ENCODE measurements around the gene MAPK12.

Gene MAPK12

DNA sequence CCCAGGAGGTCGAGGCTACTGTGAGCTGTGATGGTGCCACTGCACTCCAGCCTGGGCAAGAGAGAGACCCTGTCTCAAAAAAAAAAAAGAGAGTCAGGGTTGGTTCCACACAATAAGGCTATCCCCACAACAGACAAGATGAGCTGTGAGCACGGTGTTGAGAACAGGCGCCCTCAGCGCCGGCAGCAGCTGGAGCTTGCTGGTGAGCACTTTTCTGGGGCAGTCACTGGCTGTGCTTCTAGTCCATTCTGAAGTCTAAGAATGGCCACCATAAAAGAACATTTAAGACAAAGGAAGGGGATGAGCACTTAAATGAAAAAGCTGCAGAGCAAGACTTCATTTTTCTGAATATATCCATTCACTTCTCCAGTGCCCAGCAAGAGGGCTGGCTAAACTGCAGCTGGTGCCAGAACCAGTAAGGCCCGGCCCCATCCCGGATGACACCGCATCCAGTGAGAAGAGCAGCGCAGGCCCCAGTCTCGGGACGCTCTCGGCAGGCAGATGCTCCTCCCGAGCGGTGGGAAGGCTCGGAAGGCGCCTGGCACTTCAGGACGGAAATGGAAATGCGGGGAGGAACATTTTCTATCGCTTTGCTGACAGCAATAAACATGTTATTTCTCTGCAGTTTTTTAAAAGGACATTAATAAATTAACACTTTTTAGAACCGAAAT, 28.9 kb downstream of the MAPK12 start:
- no peak for DNase-seq (ENCODE audit: low read depth)

GRCh38 chr22:50229370-50229769, 32.1 kb downstream of the MAPK12 start:
- DNase-seq (ENCODE audit: low read depth): no peak

DNA sequence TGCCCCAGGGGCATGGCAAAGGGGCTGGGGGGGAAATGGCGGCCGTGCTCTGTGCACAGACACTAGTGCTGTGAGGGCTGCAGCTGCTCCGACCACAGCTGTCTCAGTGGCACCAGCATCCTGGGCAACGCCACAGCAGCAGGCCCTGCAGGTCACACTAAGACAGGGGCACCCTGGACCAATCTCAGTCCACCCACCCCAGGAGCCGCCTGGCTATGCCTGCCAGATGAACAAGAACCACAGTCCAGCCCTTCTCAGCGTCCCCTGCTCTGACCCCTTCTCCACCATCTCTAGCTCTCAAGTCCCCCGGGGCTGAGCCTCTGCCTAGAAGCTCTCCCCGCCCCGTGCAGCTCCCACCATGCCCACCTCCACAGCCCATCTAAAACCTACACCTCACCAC, 33.1 kb downstream of the MAPK12 start:
- no peak for DNase-seq (ENCODE audit: low read depth)

GRCh38 chr22:50227579-50228215, 33.8 kb downstream of the MAPK12 start:
- DNase-seq (ENCODE audit: low read depth): no peak

DNA sequence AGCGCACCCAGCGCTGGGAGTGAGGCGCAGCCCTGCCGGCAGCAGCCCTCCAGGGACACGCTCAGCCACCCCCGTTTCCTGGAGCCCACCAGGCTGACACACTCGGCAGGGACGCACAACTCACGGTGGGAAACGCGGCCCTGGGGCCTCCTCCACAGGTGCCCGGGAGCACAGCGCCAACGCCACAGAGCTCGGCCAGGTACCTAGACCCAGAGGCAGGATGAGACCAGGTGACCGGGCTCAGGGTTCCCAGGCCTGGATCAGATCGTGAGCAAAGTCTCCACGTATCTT, 34.7 kb downstream of the MAPK12 start:
- no peak for DNase-seq (ENCODE audit: low read depth)

GRCh38 chr22:50226063-50226874, 35.2 kb downstream of the MAPK12 start:
- no peak for DNase-seq (ENCODE audit: low read depth)

- DNase-seq (ENCODE audit: low read depth): no peak
These were observed 36.1 kb downstream of the MAPK12 start for GRCh38 chr22:50225200-50225969.

DNA sequence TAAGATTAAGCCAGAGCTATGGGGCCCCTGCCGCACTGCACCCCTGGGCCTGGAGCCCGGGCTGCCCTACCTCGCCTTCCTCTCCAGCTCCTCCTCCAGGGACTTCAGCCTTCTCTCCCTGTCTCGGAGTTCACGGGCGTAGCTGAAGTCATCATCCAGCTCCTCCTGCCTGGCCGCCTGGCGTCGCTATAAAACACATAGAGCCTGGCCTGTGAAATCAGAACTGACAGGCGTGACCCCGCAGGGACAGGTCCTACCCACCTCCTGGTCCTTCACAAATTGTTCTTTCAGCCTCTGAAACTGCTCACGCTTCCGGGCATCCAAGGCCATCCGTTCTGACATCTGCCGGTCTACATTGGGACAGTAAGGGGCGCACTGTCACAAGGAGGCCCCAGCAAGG, 37.4 kb downstream of the MAPK12 start:
- no peak for DNase-seq (ENCODE audit: low read depth)

GRCh38 chr22:50222508-50222907, 39.0 kb downstream of the MAPK12 start:
- no peak for DNase-seq (ENCODE audit: low read depth)

DNA sequence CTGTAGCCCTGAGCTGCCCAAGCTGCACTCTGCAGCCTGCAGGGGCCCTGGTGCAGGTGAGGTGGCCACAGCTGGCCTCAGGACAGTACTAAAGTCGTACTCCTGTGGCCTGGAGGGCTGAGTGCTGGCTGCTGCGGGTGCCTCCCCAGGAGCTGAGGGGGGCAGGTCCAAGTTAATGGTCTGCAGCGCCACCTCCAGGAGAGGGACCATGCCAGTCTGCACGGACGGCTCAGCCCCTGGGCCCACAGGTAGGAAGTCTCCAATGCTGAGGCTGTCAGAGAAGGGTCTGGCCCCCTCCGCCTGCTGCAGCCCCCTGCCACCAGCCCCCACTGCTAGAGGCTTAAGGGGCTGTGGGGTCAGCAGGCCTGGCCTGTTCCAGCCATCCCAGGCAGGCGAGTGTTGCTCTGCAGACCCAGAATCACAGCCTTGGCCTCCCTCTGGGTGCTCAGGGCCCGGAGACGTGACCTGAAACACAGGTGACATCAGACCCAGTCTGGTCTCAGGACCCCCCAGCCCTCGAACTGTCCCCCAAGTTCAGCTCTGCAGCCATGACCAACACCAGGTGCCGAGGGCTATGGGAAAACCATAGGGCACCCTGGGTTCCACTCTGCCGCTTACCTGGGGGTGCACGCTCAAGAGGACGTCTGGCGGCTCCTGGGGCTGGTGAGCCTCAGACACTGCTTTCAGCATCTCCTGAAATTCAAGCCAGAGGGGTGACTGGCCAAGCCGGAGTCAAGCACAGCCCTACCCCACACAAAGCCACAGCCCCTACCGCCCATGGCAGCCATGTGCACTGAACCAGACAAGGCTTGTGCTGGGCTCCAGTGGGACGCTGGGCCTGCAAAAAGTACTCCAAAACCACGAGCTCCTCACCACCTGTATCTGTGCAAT, 39.8 kb downstream of the MAPK12 start:
- no peak for DNase-seq (ENCODE audit: low read depth)

DNA sequence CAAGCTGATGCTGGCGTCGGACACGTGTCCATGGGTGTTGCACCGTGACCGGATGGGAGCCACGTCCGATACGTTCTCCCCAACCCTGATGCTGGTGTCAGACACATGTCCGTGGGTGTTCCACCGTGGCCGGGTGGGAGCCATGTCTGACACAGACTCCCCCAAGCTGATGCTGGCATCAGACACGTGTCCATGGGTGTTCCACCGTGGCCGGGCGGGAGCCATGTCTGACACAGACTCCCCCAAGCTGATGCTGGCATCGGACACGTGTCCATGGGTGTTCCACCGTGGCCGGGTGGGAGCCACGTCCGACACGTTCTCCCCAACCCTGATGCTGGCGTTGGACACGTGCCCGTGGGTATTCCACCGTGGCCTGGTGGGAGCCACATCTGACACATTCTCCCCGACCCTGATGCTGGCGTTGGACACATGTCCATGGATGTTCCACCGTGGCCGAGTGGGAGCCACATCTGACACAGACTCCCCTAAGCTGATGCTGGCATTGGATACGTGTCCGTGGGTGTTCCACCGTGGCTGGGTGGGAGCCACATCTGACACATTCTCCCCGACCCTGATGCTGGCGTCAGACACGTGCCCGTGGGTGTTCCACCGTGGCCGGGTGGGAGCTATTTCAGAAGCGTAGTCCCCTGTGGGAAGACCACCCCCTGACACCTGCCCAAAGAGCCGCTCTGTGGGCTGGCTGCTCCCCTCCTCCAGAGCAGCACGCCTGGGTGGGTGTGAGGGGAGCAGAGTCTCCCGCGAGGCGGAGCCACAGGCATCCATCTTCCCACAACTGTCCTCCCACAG, 40.7 kb downstream of the MAPK12 start:
- no peak for DNase-seq (ENCODE audit: low read depth)

GRCh38 chr22:50219800-50220602, 41.5 kb downstream of the MAPK12 start:
- no peak for DNase-seq (ENCODE audit: low read depth)

GRCh38 chr22:50218996-50219727, 42.3 kb downstream of the MAPK12 start:
- DNase-seq (ENCODE audit: low read depth): no peak

GRCh38 chr22:50218153-50218995, 43.1 kb downstream of the MAPK12 start:
- no peak for DNase-seq (ENCODE audit: low read depth)

GRCh38 chr22:50217543-50218152, 43.8 kb downstream of the MAPK12 start:
- no peak for DNase-seq (ENCODE audit: low read depth)

GRCh38 chr22:50216684-50217520, 44.6 kb downstream of the MAPK12 start:
- DNase-seq (ENCODE audit: low read depth): no peak

All from stimulated activated CD8-positive, alpha-beta memory T cell treated with anti-CD3 and anti-CD28 coated beads, Interleukin-12 subunit alpha, Interleukin-12 subunit beta, amount 100 ng/mL, for 4 hours (primary cell).